PFSK-1 (cell line): ENCODE results near the gene RWDD4.

Source experiments
- FOXP2 ChIP-seq: optimal IDR thresholded peaks from 2 replicates; pipeline ENCODE3; 2011; ENCODE audit warnings: borderline replicate concordance, control low read depth, inconsistent platforms; ENCODE audit not compliant: insufficient read depth; ENCODE audit errors: extremely low read length, extremely low read depth
- POLR2AphosphoS5 ChIP-seq: IDR thresholded peaks from 2 replicates; pipeline ENCODE4 v1.6.1; 2012; ENCODE audit warnings: low read depth, mild to moderate bottlenecking, control low read depth, low read length, moderate library complexity
- REST ChIP-seq, 2 experiments: IDR thresholded peaks; 2 replicates each; pipeline versions ENCODE4 v1.6.1 to v1.8.0; 2011 to 2012; ENCODE audit warnings: low read depth in 2 of 2, low read length in 2 of 2, control low read depth in 1 of 2, inconsistent platforms in 1 of 2, mild to moderate bottlenecking in 1 of 2, moderate library complexity in 1 of 2; ENCODE audit not compliant: insufficient read depth in 1 of 2
- SIN3A ChIP-seq: IDR thresholded peaks from 2 replicates; pipeline ENCODE4 v1.6.1; 2012; ENCODE audit warnings: mild to moderate bottlenecking, low read length, moderate library complexity, borderline replicate concordance; ENCODE audit not compliant: insufficient read depth
- TAF1 ChIP-seq: IDR thresholded peaks from 2 replicates; pipeline ENCODE4 v1.6.1; 2012; ENCODE audit warnings: low read length, control low read depth, borderline replicate concordance; ENCODE audit not compliant: insufficient read depth

RWDD4 gene

GRCh38 chr4:183635321-183635720, 23.7 kb downstream of the RWDD4 start:
- TF ChIP-seq SIN3A (no peak), TAF1 (no peak), FOXP2 (no peak), REST (IDR thresholded peaks at IDR 0.05; ENCODE audit: insufficient read depth in 1 of 2, low read depth in 2 of 2, low read length in 2 of 2) (no peak), POLR2AphosphoS5 (no peak)

GRCh38 chr4:183633476-183634400, 25.2 kb downstream of the RWDD4 start:
- TF ChIP-seq FOXP2 (no peak), TAF1 (no peak), POLR2AphosphoS5 (no peak), REST (IDR thresholded peaks at IDR 0.05; ENCODE audit: insufficient read depth in 1 of 2, low read depth in 2 of 2, low read length in 2 of 2) (no peak), SIN3A (no peak)

DNA sequence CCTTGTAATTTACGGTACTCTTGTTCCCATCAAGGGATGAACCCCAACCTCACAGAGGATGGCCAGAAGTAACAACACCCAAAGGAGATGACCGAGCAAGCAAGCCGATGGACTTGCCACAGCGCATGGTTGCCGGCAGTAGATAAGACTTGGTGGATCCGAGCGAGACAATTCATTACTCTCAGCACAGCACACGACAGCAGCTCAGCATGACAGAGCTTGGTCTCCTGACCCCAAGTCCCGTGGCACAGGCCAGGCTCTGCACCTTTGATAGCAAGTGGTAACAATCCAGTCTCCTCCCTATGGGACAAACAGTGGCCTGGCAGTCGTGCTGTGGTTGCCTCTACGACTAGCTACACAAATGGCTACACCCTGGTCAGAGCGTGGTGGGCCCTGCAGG, 26.3 kb downstream of the RWDD4 start:
- TF ChIP-seq TAF1 (no peak), POLR2AphosphoS5 (no peak), REST (IDR thresholded peaks at IDR 0.05; ENCODE audit: insufficient read depth in 1 of 2, low read depth in 2 of 2, low read length in 2 of 2) (no peak), FOXP2 (no peak), SIN3A (no peak)

DNA sequence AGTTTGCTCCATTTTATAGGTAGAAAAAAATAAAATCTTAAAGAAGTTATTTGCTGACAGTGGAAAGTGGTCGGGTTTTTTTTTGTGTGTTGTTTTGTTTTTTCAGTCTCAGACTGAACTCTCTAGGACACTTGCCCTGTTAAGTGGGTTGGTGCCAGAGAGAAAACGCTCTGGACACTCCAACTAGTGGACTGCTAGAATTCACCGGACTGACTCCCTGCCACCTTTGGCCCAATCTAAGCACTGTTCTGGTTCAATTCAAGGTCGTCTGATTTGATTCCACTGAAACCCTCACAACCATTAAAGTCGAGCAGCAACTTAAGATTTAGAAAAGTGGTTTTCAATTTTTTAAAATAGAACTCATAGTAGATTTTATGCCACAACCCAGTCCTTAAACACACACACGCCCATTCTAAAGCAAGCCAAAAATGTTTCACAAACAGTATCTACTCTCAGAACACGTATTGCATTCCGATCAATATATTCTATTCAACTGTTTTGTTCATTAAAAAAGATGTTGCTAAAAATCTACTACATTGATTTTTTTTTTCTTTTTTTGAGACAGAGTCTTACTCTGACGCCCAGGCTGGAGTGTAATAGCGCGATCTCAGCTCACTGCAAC, 27.3 kb downstream of the RWDD4 start:
- TF ChIP-seq SIN3A (no peak), REST (IDR thresholded peaks at IDR 0.05; ENCODE audit: insufficient read depth in 1 of 2, low read depth in 2 of 2, low read length in 2 of 2) (no peak), TAF1 (no peak), FOXP2 (no peak)
